ENCODE measurements around the gene SEC14L5.
"Not testable (repeated sequence)": the region's sequence is repeated elsewhere in the genome, so short reads cannot be mapped to it uniquely, and the experiment has no call there.

The SEC14L5 gene

DNA sequence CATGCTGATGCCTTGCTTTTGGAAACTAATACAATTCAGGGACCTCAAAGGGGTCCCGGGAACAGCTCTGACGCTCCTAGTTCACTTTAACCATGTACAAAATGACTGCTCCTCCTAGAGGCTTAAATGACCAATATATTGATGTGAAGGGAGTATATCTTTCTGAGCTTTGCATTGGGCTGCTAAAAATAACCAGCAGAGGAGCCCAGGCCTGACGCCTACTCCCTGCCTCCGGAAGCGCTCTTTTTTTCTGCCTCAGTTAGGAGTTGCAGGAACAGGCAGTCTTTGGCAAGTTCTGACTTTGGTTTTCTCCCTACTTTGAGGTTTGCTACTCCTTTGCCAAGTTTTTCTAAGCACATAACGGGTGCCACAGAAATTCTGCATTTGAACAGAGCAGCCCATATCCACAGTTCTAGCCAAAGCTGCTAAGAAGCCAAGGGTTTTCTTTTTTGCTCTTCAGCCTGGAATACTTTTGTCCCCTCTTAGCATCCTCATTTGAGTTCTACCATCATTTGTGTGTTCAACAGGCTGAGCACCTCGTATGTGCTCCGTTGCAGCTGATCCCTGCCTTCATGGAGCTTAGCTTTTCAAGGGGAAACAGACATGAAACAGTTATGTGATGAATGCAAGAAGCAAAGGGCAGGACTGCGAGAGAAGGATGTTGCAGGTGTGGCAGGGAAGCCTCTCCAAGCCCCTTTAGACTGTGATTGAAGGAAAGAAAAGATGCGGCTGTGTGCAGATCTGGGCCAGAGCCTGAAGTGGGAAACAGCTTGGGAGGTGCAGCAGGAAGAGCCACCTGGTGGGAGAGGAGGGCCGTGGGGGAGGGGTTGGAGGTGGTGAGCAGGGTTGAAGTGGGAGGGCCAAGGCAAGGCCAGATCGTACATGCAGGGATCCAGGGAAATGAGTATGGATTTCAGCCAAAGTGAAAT lies 78.4 kb downstream of the SEC14L5 start:
- DNase-seq (ENCODE audit: low read depth, low spot score) = no peak

DNA sequence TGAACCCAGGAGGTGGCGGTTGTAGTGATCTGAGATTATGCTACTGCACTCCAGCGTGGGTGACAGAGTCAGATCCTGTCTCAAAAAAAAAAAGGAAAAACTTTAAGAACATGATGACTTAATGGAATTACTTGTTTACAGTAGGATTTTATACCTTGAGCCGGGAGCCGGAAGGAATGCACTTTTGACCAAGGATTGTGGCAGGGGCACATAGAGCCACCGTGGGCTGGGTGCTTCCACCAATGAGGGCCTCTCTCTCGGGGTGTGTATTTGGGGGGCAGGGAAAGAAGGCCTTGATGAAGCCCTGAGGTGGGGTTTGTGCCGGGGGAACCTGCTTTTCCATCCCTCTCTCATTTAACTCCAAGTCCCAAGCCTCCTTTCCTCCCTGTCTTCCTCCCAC lies 82.3 kb downstream of the SEC14L5 start:
- DNase-seq (ENCODE audit: low read depth, low spot score) = no peak

GRCh38 chr16:5041600-5042133 lies 83.5 kb downstream of the SEC14L5 start:
- DNase-seq (ENCODE audit: low read depth, low spot score) = no peak

DNA sequence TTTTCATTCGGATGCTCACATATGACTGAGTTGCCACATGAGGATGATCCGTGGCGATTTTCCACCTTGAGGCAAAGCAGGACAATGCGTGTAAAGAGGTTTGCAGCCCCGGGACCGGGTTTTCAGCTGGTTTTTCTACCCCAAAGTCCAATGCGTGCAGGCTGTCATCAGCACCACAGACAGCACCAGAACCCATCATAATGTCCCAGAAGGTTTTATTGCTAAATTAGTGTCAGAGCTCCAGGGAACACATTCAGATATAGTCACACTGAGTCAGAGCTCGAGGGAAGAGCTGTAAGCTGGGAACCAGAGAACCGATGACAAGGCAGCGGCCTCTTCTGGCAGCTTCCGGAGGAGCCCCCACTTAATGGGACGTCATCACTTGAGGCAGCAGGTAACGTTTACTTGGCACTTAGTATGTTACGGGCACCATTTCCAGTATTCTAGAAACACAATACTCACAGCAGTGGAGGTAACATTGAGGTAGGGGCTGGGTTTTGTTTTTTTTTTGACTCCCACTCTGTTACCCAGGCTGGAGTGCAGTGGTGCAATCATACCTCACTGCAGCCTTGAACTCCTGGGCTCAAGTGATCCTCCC lies 84.5 kb downstream of the SEC14L5 start:
- DNase-seq (ENCODE audit: low read depth, low spot score) = no peak

DNA sequence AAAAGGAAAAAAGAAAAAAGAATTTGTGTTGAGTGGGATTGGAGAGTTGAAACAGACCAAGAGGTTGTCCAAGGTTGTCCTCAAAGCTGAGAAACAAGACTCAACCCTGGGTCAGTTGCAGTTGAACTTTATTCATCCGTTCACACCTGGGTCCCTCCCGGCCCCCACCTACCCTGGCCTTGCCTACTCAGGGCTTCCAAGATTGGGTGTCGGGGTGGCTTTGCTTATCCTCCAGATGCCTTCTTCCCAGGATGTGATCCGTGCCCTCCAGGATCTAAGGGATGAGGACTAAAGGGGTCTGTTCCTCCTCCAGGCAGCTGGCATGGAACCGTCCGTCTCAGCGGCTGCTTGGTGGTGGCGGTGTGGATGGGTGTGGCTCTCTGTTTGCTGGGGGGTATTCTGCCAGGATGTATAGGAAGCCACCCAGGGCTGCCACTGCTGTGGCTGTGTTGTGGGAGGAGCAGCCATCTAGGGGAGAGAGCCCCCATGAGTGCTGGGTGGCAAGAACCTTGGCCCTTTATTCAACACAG lies 85.9 kb downstream of the SEC14L5 start:
- no peak for DNase-seq (ENCODE audit: low read depth, low spot score)

DNA sequence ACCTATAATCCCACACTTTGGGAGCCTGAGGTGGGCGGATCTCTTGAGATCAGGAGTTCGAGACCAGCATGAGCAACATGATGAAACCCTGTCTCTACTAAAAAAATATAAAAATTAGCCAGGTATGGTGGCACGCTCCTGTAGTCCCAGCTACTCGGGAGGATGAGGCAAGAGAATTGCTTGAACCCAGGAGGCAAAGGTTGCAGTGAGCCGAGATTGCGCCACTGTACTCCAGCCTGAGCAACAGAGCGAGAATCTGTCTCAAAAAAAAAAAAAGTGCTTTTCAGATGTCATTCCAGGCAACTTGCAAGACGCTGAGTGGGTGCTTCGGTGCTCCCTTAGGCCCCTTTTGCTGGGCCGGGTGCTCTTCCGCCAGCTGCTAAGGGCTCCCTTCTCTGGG lies 86.5 kb downstream of the SEC14L5 start:
- DNase-seq (ENCODE audit: low read depth, low spot score) = not testable (repeated sequence)

DNA sequence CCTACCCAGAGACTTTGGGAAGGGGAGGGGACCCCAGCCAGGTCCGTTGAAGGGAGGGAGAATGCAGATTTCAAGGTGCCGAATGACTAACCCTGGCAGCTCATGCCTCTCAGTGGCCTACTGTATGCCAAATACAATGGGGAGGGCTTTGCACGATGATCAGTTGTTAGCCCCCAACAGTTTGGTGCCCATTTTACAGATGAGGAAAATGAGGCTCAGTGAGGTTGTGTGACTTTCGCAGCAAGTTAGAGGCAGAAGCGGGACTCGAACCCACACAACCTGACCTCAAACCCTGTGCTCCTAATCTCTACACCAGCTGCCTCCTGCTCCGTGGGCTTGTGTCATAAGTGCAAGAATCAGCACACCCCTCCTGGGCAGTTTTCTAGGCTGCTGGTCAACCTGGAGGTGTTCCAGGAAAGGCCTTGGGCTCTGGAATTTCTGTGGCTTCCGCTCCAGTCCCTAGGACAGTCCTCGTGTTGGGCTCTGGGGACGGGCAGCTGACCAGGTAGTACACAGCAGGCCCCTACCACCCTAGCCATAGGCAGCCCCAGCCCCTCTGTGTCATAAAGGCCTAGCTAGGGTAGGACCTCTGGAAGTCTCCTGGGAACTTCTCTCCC lies 87.5 kb downstream of the SEC14L5 start:
- DNase-seq (ENCODE audit: low read depth, low spot score) = no peak

DNA sequence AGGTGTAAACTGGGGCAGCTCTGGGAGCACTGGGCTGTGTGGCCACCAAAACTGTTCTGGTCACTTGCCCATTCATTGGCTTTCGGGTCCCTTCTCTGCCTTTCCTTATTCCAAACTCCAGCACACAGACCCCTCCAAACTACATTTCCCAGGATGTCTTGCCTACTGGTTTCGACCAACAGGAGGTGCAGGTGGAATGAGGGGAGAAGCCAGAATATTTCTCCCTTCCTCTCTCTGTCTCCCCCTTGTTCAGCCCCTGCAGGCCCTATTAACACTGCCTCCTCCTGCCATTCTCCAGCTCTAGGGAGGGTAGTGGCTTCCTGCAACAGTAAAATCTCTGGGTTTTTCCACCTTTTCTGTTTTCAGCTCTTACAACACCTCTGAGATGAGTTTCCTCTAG lies 88.8 kb downstream of the SEC14L5 start:
- DNase-seq (ENCODE audit: low read depth, low spot score) = no peak

- no peak for DNase-seq (ENCODE audit: low read depth, low spot score)
Measured at GRCh38 chr16:5054876-5055865, 97.0 kb downstream of the SEC14L5 start.

- DNase-seq (ENCODE audit: low read depth, low spot score) = no peak
Measured at GRCh38 chr16:5056352-5056751, 98.2 kb downstream of the SEC14L5 start.

DNA sequence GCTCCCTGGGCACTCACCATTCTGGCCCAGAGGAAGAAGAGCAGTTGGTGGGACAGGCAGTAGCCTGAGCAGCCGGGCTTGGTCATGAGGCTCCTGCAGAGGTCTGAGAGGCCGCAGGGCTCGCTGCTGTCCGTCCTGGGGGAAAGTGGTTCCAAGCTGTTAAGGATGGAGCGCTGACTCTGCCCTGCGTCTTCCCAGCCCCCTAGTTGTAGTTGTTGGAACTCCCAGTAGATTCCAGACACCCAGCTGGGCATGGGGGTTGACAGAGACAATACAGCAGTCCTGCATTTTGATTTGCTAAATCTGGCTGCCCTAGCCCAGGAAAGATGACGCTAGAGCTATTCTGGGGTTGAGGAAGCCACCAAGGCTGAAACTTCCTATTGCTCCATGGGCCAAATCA lies 100.3 kb downstream of the SEC14L5 start:
- DNase-seq (ENCODE audit: low read depth, low spot score) = peak; percentile 94

- no peak for DNase-seq (ENCODE audit: low read depth, low spot score)
Measured at GRCh38 chr16:5059386-5060072, 101.4 kb downstream of the SEC14L5 start.

GRCh38 chr16:5060073-5060641 lies 102.0 kb downstream of the SEC14L5 start:
- no peak for DNase-seq (ENCODE audit: low read depth, low spot score)

DNA sequence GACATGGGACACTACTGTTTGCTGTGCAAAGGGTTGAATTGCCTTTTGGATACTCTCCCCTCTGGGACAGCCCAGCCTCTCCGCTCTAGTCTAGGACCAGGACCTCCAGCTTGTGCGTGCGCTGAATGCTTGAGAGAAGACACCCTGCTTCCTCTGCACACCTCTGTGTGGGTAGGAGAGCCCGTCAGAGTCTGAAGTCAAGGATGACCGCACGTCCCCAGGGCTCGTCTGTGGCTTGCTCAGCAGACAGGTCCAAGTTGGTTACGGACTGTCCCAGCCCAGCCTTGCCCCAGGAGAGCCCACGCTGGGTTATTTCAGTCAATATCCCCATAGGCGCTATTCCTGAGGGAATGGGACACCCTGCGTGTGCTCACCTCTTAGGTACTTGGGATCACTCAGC lies 103.9 kb downstream of the SEC14L5 start:
- DNase-seq (ENCODE audit: low read depth, low spot score) = no peak

- DNase-seq (ENCODE audit: low read depth, low spot score) = no peak
Measured at GRCh38 chr16:5062790-5063765, 104.9 kb downstream of the SEC14L5 start.

DNA sequence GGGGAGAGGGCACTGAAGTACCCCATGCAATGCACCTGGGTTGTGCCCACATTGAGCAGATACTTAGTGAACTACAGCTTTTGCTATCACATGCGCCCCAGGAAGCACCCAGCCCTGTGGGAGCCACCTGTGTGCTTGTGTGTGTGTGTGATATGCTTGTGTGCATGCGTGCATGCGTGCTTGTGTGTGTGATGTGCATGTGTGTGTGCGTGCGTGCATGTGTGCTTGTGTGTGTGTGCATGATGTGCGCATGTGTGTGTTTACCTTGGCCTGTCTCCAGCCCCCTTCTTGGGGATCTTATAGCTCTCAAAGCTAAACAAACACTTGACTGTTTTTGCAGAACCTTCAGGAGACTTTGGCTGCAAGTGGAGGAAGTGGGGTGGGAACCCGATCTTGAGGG lies 106.8 kb downstream of the SEC14L5 start:
- DNase-seq (ENCODE audit: low read depth, low spot score) = no peak

DNA sequence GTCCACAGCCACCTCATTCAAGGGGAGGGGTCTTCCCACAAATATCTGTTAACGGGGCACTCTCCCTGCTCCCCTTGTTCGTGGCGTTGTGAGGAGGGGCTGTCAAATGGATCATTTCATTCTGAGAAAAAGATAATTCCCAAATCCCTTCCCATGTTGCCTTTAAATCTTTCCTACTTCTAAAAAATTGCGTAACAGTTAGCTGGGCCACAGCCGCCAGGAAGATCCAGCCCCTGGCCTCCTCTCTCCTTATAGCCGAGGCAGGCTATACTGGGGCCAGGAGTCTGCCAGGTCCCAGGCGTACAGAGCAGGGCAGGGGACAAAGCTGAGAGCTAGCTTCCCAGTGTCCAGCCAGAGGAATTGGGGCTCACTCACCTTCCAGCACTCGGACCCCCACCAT lies 107.2 kb downstream of the SEC14L5 start:
- no peak for DNase-seq (ENCODE audit: low read depth, low spot score)

- no peak for DNase-seq (ENCODE audit: low read depth, low spot score)
Measured at GRCh38 chr16:5065813-5066212, 107.7 kb downstream of the SEC14L5 start, which contains the start of gene C16orf89. C16orf89 (minus strand) TSS chr16:5065956; CDS start chr16:5065908, 48 bp downstream.

GRCh38 chr16:5066511-5066910 lies 108.4 kb downstream of the SEC14L5 start:
- no peak for DNase-seq (ENCODE audit: low read depth, low spot score)
